Vagina (tissue), 2 donors: ENCODE data around the gene DDX49.

Source experiments
- CTCF ChIP-seq, 3 experiments: fragments of 450-650 bp in 2 of 3; fragments of 200-600 bp in 1 of 3; sonication (generic) in 1 of 3; IDR thresholded peaks; one replicate each; pipeline ENCODE4 v1.5.1; 2017 to 2019; ENCODE audit warnings: antibody characterized with exemption in 3 of 3, mild to moderate bottlenecking in 2 of 3, moderate library complexity in 2 of 3
- POLR2A ChIP-seq, 2 donors: fragments of 450-650 bp; IDR thresholded peaks; one replicate each; pipeline ENCODE4 v1.6.1; 2017; ENCODE audit warnings: antibody characterized with exemption in 2 of 2, mild to moderate bottlenecking in 2 of 2, moderate library complexity in 2 of 2
- POLR2AphosphoS5 ChIP-seq, 2 donors: sonication (generic); formaldehyde crosslinking; IDR thresholded peaks; one replicate each; pipeline ENCODE4 v1.9.0; 2017; ENCODE audit warnings: antibody characterized with exemption in 2 of 2, mild to moderate bottlenecking in 2 of 2, low read depth in 1 of 2; ENCODE audit not compliant: insufficient read depth in 1 of 2

GRCh38 chr19:18908917-18909619, 10.4 kb upstream of the DDX49 start:
- TF ChIP-seq CTCF (IDR thresholded peaks at IDR 0.05) (no peak), POLR2AphosphoS5 (IDR thresholded peaks at IDR 0.05; ENCODE audit: insufficient read depth in 1 of 2, low read depth in 1 of 2) (no peak), POLR2A (IDR thresholded peaks at IDR 0.05) (no peak)
